Measurements from ENCODE around the gene RYR1.
"Not testable (repeated sequence)": the region's sequence is repeated elsewhere in the genome, so short reads cannot be mapped to it uniquely, and the experiment has no call there.

RYR1 gene

GRCh38 chr19:38452430-38453366 lies 19.2 kb downstream of the RYR1 start:
- DNase-seq (ENCODE audit: low read depth, low spot score), result no peak
- no peak overlapping the region for H3K27ac ChIP-seq

GRCh38 chr19:38453596-38453995 lies 20.1 kb downstream of the RYR1 start:
- no peak for DNase-seq (ENCODE audit: low read depth, low spot score)
- no peak overlapping the region for H3K27ac ChIP-seq

GRCh38 chr19:38455031-38455430 lies 21.5 kb downstream of the RYR1 start:
- no peak for DNase-seq (ENCODE audit: low read depth, low spot score)
- no peak overlapping the region for H3K27ac ChIP-seq

- H3K27ac ChIP-seq, result no peak overlapping the region
- no peak for DNase-seq (ENCODE audit: low read depth, low spot score)
Observed at GRCh38 chr19:38457202-38457601, 23.7 kb downstream of the RYR1 start.

GRCh38 chr19:38457690-38458405 lies 24.4 kb downstream of the RYR1 start:
- DNase-seq (ENCODE audit: low read depth, low spot score), result no peak

GRCh38 chr19:38458991-38459390 lies 25.5 kb downstream of the RYR1 start:
- no peak overlapping the region for H3K27ac ChIP-seq
- no peak for DNase-seq (ENCODE audit: low read depth, low spot score)

More at GRCh38 chr19:38457690-38458405, 24.4 kb downstream of the RYR1 start:
- H3K27ac ChIP-seq, result no peak overlapping the region

- no peak for DNase-seq (ENCODE audit: low read depth, low spot score)
- H3K27ac ChIP-seq, result no peak overlapping the region
Observed at GRCh38 chr19:38463365-38463764, 29.9 kb downstream of the RYR1 start.

- H3K27ac ChIP-seq, result no peak overlapping the region
- DNase-seq (ENCODE audit: low read depth, low spot score), result no peak
Observed at GRCh38 chr19:38464421-38465082, 31.1 kb downstream of the RYR1 start.

GRCh38 chr19:38466050-38466449 lies 32.6 kb downstream of the RYR1 start:
- no peak for DNase-seq (ENCODE audit: low read depth, low spot score)
- H3K27ac ChIP-seq, result no peak overlapping the region

GRCh38 chr19:38467541-38468525 lies 34.3 kb downstream of the RYR1 start:
- H3K27ac ChIP-seq, result no peak overlapping the region
- no peak for DNase-seq (ENCODE audit: low read depth, low spot score)

- H3K27ac ChIP-seq, result no peak overlapping the region
- no peak for DNase-seq (ENCODE audit: low read depth, low spot score)
Observed at GRCh38 chr19:38469151-38469550, 35.7 kb downstream of the RYR1 start.

- H3K27ac ChIP-seq, result no peak overlapping the region
- DNase-seq (ENCODE audit: low read depth, low spot score), result no peak
Observed at GRCh38 chr19:38470788-38471480, 37.4 kb downstream of the RYR1 start.

GRCh38 chr19:38472725-38473124 lies 39.2 kb downstream of the RYR1 start:
- not testable (repeated sequence) for H3K27ac ChIP-seq; DNase-seq (ENCODE audit: low read depth, low spot score)

- no peak for DNase-seq (ENCODE audit: low read depth, low spot score)
- H3K27ac ChIP-seq, result no peak overlapping the region
Observed at GRCh38 chr19:38473201-38473600, 39.7 kb downstream of the RYR1 start.

- no peak for DNase-seq (ENCODE audit: low read depth, low spot score)
- no peak overlapping the region for H3K27ac ChIP-seq
Observed at GRCh38 chr19:38475176-38475575, 41.7 kb downstream of the RYR1 start.

- DNase-seq (ENCODE audit: low read depth, low spot score), result no peak
- no peak overlapping the region for H3K27ac ChIP-seq
Observed at GRCh38 chr19:38478273-38478971, 44.9 kb downstream of the RYR1 start.

GRCh38 chr19:38482496-38482895 lies 49.0 kb downstream of the RYR1 start:
- no peak overlapping the region for H3K27ac ChIP-seq
- no peak for DNase-seq (ENCODE audit: low read depth, low spot score)

- DNase-seq (ENCODE audit: low read depth, low spot score), result no peak
Observed at GRCh38 chr19:38483016-38483630, 49.6 kb downstream of the RYR1 start.

More at GRCh38 chr19:38483016-38483630, 49.6 kb downstream of the RYR1 start:
- no peak overlapping the region for H3K27ac ChIP-seq
